ENCODE results near the gene NPIPA3.
"Not testable (repeated sequence)": the region's sequence is repeated elsewhere in the genome, so short reads cannot be mapped to it uniquely, and the experiment has no call there.

NPIPA3 gene

DNA sequence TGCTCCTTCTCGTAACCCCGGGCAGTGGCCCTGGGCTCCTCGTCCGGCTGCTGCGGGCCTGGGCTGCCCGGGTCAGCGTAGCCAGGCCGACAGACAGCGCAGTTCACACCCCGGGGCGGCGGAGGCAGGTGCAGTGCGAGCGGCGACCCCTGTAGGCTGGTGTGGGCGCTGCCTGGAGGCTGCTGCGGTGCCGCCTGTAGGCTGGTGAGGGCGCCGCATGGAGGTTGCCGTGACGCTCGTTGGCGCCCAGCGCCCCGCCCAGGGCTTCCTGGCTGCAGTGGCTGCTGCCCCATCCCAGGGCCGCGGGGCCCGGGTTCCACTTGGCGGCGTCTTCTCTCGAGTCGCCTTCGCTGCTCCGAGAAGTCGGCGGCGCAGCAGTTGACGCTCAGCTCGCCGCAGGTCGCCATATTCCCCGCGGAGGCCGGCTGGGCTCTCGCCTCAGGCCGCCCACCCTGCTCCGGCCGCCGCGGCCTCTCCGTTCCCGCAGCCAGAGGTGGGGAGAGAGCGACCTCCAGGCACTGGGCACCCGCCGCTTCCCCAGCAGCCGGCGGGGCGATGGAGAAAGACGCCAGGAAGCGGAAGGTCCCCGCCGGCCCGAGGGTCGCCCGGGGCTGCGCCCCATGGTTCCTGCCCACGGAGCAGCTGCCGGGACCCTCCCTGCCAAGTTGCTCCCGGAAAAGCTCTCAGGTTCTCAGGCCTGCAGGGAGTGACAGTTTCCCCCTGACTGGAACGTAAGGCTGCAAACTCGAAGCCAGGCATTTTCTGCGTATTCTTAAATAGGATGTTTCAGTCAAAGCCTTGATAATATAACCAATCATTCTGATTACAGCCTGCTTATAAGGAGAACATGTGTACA is 39.3 kb downstream of the NPIPA3 start, which contains the start of gene NPIPA2:
NPIPA2 (plus strand) TSS at position 261 of the 856 bp plus-strand sequence. CDS start 5,533 bp downstream, outside the sequence.
- in situ Hi-C loops (cut with HindIII; ENCODE audit: low sequenced_read_pairs) = not testable (repeated sequence)

DNA sequence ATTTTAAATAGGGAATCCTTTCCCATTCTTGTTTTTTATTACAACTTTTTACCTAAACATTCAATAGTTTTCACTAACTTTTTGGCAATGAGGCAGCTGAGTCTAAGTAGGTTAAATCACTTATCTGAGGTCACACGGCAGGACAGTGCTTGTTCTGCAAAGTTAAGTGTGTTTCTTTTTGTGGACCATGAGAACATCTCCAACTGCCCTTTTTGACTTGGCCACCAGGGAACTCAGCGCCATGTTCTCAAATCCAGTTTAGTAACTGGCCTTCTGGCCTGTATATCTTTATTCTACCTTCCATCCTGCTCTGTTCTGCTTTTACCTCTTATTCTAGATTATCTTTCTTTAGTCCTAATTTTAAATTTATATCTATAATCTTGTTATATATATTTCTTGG is 70.4 kb downstream of the NPIPA3 start:
- in situ Hi-C loops (cut with HindIII; ENCODE audit: low sequenced_read_pairs) = not testable (repeated sequence)

DNA sequence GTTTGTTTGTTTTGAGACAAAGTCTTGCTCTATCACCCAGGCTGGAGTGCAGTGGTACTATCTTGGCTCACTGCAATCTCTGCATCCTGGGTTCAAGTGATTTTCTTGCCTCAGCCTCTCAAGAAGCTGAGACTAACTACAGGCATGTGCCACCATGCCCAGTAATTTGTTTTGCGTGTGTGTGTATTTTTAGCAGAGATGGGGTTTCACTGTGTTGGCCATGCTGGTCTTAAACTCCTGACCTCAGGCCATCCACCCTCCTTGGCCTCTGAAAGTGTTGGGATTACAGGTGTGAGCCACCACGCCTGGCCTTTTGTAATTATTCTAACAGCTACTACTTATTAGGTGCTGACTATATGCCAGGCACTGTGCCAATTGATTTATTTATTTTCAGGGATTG is 72.4 kb downstream of the NPIPA3 start:
- in situ Hi-C loops (cut with HindIII; ENCODE audit: low sequenced_read_pairs) = not testable (repeated sequence)
